HepG2 (cell line): ENCODE data around the gene CCND1. TPM values are rescaled to one million over a fixed set of nuclear protein-coding genes. Genes with fewer than 3 reads are reported as not detected.

ENCODE experiments used
- ASH2L ChIP-seq: fragments of 300-600, 200-600 bp; sonication (generic); IDR thresholded peaks from 2 replicates; pipeline ENCODE4 v1.7.0; 2017; ENCODE audit warnings: low read depth, mild to moderate bottlenecking, moderate library complexity, mixed read lengths, low read length; ENCODE audit not compliant: insufficient read length
- ATF6 ChIP-seq: sonication (generic); formaldehyde crosslinking; conservative IDR thresholded peaks from 2 replicates; pipeline ENCODE4 v1.4.0; 2020; ENCODE audit warnings: missing genetic modification reagents
- DZIP1 ChIP-seq: sonication (generic); formaldehyde crosslinking; IDR thresholded peaks from 2 replicates; pipeline ENCODE4 v1.5.0; 2020; ENCODE audit warnings: mild to moderate bottlenecking, missing genetic modification reagents
- EP300 ChIP-seq, 3 experiments: sonication (generic) in 1 of 3; formaldehyde crosslinking in 1 of 3; IDR thresholded peaks; 2 replicates each; pipeline versions ENCODE4 v1.5.1 to v1.6.1; 2011 to 2020; ENCODE audit warnings: low read depth in 2 of 3, low read length in 2 of 3, borderline replicate concordance in 1 of 3, improper control_type of control experiment in 1 of 3, mild to moderate bottlenecking in 1 of 3, missing genetic modification reagents in 1 of 3, moderate library complexity in 1 of 3
- ETV6 ChIP-seq: sonication (generic); formaldehyde crosslinking; conservative IDR thresholded peaks from 2 replicates; pipeline ENCODE4 v1.4.0; 2020; ENCODE audit warnings: missing genetic modification reagents
- HMGA1 ChIP-seq: sonication (generic); formaldehyde crosslinking; conservative IDR thresholded peaks from 2 replicates; pipeline ENCODE4 v1.4.0; 2020; ENCODE audit warnings: missing genetic modification reagents
- HOXA3 ChIP-seq: sonication (generic); formaldehyde crosslinking; IDR thresholded peaks from 2 replicates; pipeline ENCODE4 v1.5.0; 2020; ENCODE audit warnings: missing genetic modification reagents
- IKZF5 ChIP-seq: IDR thresholded peaks from 2 replicates; pipeline ENCODE4 v1.6.1; 2018; ENCODE audit warnings: missing genetic modification reagents, mild to moderate bottlenecking, missing compliant biosample characterization
- MLXIP ChIP-seq: sonication (generic); formaldehyde crosslinking; IDR thresholded peaks from 2 replicates; pipeline ENCODE4 v1.9.0; 2021; ENCODE audit warnings: missing genetic modification reagents, borderline replicate concordance
- RNF219 ChIP-seq: sonication (generic); formaldehyde crosslinking; IDR thresholded peaks from 2 replicates; pipeline ENCODE4 v1.5.0; 2020; ENCODE audit warnings: mild to moderate bottlenecking, missing genetic modification reagents
- SMARCC2 ChIP-seq: fragments of 450-650 bp; IDR thresholded peaks from 2 replicates; pipeline ENCODE4 v1.6.1; 2017; ENCODE audit warnings: antibody characterized with exemption, mild to moderate bottlenecking
- YY1 ChIP-seq: IDR thresholded peaks from 2 replicates; pipeline ENCODE4 v1.6.1; 2011; ENCODE audit warnings: low read length, low read depth, moderate library complexity, mild to moderate bottlenecking; ENCODE audit not compliant: insufficient read depth, insufficient replicate concordance
- ZBTB2 ChIP-seq: sonication (generic); formaldehyde crosslinking; IDR thresholded peaks from 2 replicates; pipeline ENCODE4 v1.8.0; 2022; ENCODE audit warnings: low read depth, missing genetic modification reagents
- ZNF557 ChIP-seq: sonication (generic); formaldehyde crosslinking; IDR thresholded peaks from 2 replicates; pipeline ENCODE4 v1.4.0; 2020; ENCODE audit warnings: missing genetic modification reagents
- ZSCAN22 ChIP-seq: sonication (generic); formaldehyde crosslinking; IDR thresholded peaks from 2 replicates; pipeline ENCODE4 v1.4.0; 2020; ENCODE audit warnings: mild to moderate bottlenecking, missing genetic modification reagents
- polyA plus RNA-seq, 8 experiments: library from polyadenylated mRNA; depleted of rRNA in 3 of 8; stranded (reverse) in 7 of 8; unstranded in 1 of 8; fragments of >200 nt; fragmentation: Illumina TruSeq in 4 of 8; extraction: Trizol in 4 of 8; gene quantifications; 2 replicates each; pipeline versions ENCODE4 v1.2.1 to v1.2.3, GENCODE V29; 2011 to 2016; ENCODE audit warnings: low read depth in 4 of 8, missing spikeins in 1 of 8, mixed read lengths in 1 of 8; ENCODE audit not compliant: insufficient read depth in 1 of 8
- total RNA-seq, 5 experiments: library from RNA; depleted of rRNA; stranded (reverse); fragments of >200 nt; fragmentation: Illumina TruSeq; extraction: Trizol; gene quantifications; 2 replicates each; pipeline ENCODE4 v1.2.3, GENCODE V29; 2016; ENCODE audit warnings: low read depth in 1 of 5

The CCND1 gene
- total and polyA plus RNA-seq, 2 of the 13 experiments (the other 11 are each of a cell fraction or from before 2014, with no cell fraction given) = 107 to 136 TPM

GRCh38 chr11:69702239-69702691 lies 61.3 kb downstream of the CCND1 start (continued):
- TF ChIP-seq SMARCC2 (no peak), RNF219 (no peak), ASH2L (no peak), HMGA1 (CRISPR knock-in tag) (no peak), ETV6 (CRISPR knock-in tag) (0 out of 2 replicates have a peak, but pooled peaks have one; percentile 35), YY1 (no peak), IKZF5 (CRISPR knock-in tag) (0 out of 2 replicates have a peak, but pooled peaks have one; percentile 32), ATF6 (no peak), EP300 (IDR thresholded peaks at IDR 0.05; ENCODE audit: low read depth in 2 of 2, low read length in 2 of 2) (peak in 1 of 2 experiments; percentile 72; a peak in 2 of 4 replicates), EP300 (CRISPR knock-in tag; IDR thresholded peaks at IDR 0.05; ENCODE audit: borderline replicate concordance) (no peak), DZIP1 (no peak), MLXIP (no peak), ZBTB2 (peak; percentile 53; the same call in 1 of the 2 replicates), HOXA3 (CRISPR knock-in tag) (peak; percentile 86), ZNF557 (CRISPR knock-in tag) (no peak), ZSCAN22 (CRISPR knock-in tag) (no peak)
